AG10803 (cell line): ENCODE measurements around the gene EML3.
A peak's percentile ranks its signal among the peaks of the same experiment; 100 is the strongest.

Source experiments
- DNase-seq: peaks from one replicate; pipeline ENCODE4 v3.0.0; 2010; ENCODE audit warnings: low read depth
- H3K4me3 ChIP-seq: 2 replicates; pipeline ENCODE4 v1.5.1; 2011; ENCODE audit warnings: mild to moderate bottlenecking, low read length, control low read depth
- TF ChIP-seq, protein P1 (sequence below): conservative IDR thresholded peaks from 2 replicates; pipeline ENCODE4 v1.5.1; 2011; ENCODE audit warnings: mild to moderate bottlenecking, low read length, control low read depth, inconsistent platforms

Gene EML3

DNA sequence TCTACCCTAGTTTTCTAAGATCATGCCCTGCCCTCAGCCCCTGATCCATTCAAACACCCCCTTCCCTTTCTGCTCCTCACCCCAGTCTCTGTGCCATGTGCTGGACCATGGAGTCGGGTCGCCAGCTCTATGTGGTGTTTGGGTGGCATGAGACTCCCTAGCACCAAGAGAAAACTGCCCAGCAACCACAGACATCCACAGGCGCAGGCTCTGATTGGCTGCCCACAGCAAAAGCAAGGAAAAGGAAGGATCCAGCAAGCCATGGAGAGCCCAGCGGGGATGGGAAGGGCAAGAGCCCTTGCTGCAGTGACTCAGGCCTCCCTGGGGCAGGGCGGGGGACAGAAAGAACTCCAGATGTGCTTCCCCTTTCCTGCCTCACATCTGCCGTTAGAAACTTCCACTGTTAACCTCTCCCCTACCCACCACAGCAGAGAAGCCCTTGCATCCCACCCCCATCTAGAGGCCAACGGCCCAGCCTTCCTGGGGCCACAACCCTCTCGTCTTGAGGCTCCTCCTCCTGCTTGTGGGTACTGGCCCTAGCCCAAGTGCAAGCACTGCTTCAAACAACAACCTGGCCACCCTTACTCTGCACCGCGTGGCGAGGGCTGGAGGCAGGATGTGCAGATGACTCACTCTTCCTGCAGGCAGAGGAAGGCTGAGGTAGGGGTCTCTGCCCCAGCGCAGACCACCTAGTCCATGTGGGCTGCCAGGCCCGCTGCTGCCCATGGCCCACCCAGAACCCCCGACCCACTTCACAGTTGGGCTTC, 56.3 kb downstream of the EML3 start:
- TF ChIP-seq, protein P1, sequence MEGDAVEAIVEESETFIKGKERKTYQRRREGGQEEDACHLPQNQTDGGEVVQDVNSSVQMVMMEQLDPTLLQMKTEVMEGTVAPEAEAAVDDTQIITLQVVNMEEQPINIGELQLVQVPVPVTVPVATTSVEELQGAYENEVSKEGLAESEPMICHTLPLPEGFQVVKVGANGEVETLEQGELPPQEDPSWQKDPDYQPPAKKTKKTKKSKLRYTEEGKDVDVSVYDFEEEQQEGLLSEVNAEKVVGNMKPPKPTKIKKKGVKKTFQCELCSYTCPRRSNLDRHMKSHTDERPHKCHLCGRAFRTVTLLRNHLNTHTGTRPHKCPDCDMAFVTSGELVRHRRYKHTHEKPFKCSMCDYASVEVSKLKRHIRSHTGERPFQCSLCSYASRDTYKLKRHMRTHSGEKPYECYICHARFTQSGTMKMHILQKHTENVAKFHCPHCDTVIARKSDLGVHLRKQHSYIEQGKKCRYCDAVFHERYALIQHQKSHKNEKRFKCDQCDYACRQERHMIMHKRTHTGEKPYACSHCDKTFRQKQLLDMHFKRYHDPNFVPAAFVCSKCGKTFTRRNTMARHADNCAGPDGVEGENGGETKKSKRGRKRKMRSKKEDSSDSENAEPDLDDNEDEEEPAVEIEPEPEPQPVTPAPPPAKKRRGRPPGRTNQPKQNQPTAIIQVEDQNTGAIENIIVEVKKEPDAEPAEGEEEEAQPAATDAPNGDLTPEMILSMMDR: no peak
- DNase-seq: peak; percentile 95
- H3K4me3 ChIP-seq: peak overlapping the region; percentile 42

GRCh38 chr11:62555464-62556107, 57.0 kb downstream of the EML3 start:
- peak overlapping the region; percentile 42 for H3K4me3 ChIP-seq
- TF ChIP-seq, protein P1: no peak
- DNase-seq: no peak

DNA sequence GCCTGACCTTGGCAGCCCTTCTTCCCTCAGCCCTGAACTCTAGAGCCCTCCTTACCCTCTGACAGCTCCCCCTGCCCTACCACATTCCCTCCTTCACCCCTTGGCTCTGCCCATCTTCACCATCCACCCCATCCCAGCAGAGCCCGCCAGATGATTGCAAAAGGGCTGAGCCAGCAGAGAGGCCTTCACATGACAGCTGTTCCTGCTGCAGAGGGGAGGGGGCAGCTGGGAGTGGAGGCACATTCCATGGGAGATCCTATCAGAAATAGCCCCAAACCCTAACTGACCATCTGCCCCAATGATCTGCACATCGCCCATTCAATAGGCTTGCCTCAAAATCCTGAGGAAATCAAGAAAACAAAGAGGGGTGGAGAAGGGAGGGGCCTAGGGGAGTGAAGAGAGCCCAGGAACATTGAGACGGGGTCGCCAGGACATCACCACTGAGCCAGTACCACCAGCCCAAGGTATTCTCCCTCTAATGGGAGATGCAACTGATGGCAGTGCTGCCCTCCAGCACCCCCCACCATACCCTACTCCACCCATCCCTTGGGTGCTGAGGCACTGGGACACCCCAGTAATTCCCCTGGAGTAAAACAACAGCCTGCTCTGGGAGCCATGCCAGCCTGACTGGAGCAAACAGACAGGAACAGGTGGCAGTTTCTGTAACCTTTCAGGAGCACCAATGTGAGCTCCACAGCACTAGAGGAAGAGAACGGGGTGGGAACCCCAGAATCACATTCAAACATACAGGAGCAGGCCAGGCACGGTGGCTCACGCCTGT, 58.0 kb downstream of the EML3 start:
- peak overlapping the region; percentile 52 for H3K4me3 ChIP-seq
- TF ChIP-seq, protein P1: no peak
- no peak for DNase-seq

- TF ChIP-seq, protein P1: no peak
- peak; percentile 83 for DNase-seq
- H3K4me3 ChIP-seq: peak overlapping the region; percentile 52
Observed at GRCh38 chr11:62553839-62554361, 58.7 kb downstream of the EML3 start.

DNA sequence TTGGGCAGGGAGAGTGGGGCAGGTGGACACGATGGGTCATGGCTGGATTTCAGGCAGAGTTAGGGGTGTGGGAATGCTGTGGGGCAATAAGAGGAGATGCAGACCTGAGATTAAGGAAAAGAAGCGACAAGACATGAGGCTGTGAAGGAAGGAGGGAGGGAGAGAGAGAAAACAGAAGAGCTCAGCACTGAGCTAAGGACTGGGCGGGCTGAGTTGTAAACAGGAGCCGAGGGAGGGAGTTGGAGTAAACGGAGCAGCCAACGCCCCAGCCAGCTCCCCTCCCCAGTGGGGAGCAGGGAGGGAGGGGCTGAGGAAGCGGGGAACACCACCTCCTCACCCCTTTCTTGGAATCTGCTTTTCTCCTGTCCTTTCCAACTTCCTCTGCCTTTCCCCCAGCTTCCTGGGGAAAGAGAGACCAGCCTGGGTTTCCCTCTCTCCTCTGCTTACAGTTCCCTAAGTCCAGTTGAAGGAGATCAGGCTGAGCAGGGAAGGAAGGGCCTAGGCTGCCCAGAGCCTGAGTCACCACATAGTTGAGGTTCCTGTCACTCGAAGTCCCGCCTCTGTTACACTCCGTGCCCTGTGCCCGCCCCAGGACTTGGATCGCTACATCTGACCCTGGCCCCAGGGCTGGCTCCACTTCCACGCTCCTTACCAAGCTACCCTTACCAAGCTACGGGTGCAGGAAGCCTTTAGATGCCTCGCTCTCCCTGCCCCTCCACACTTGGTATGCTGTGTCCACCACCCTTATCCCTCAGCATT, 59.3 kb downstream of the EML3 start:
- H3K4me3 ChIP-seq: peak overlapping the region; percentile 52
- TF ChIP-seq, protein P1: no peak
- DNase-seq: peak; percentile 97

DNA sequence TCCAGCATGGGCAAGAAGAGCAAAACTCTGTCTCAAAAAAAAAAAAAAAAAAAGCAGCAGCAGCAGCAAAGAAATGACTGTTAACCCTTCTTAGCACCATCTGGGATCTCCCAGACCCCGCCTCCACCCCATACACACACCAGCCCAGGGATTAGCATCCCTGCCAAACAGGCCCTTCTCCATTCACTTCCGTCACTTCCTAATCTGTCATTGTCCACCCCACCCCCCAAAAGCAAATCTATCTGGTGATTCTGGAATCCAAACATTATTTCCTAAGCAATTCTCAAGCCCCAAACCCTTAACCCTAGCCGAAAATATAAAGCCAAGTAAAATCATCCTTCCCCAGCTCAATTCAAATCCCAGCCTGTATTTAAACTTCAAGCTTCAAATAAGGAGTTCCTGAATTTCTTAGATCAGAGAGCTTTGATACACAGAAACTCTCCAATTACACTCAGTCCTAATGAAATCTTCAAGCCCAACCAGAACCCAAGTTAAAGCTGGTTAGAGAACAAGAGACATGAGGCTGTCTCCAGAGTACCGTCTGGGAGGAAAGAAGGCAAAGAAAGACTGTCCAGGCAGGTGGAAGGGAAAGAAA, 60.0 kb downstream of the EML3 start:
- H3K4me3 ChIP-seq: peak overlapping the region; percentile 52
- DNase-seq: peak; percentile 69
- TF ChIP-seq, protein P1: no peak
